Testis (tissue), 3 donors: ENCODE results near the gene C6orf136. TPM values are rescaled to one million over a fixed set of nuclear protein-coding genes. Genes with fewer than 3 reads are reported as not detected.

Source experiments
- DNase-seq: peaks from one replicate; pipeline ENCODE4 v3.0.0-alpha.2; 2019
- H3K27ac ChIP-seq, 2 donors: fragments of 200-600 bp; sonication (generic); one replicate each; pipeline ENCODE4 v1.5.1; 2019
- H3K27me3 ChIP-seq: fragments of 200-600 bp; sonication (generic); one replicate; pipeline ENCODE4 v1.5.1; 2019
- H3K36me3 ChIP-seq: fragments of 200-600 bp; sonication (generic); one replicate; pipeline ENCODE4 v1.5.1; 2017; ENCODE audit warnings: low read depth; ENCODE audit errors: missing control alignments
- H3K4me1 ChIP-seq: fragments of 200-600 bp; sonication (generic); one replicate; pipeline ENCODE4 v1.5.1; 2019
- H3K4me3 ChIP-seq, 2 donors: fragments of 200-600 bp; sonication (generic); one replicate each; pipeline ENCODE4 v1.5.1; 2017 to 2019
- H3K9me3 ChIP-seq: fragments of 200-600 bp; sonication (generic); one replicate; pipeline ENCODE4 v1.5.1; 2017
- CTCF ChIP-seq, 3 experiments: fragments of 450-650 bp in 2 of 3; fragments of 200-600 bp in 1 of 3; sonication (generic) in 1 of 3; IDR thresholded peaks; one replicate each; pipeline ENCODE4 v1.5.1; 2016 to 2019; ENCODE audit warnings: antibody characterized with exemption in 3 of 3, mild to moderate bottlenecking in 2 of 3, moderate library complexity in 1 of 3
- POLR2A ChIP-seq: fragments of 450-650 bp; IDR thresholded peaks from one replicate; pipeline ENCODE4 v1.6.1; 2017; ENCODE audit warnings: antibody characterized with exemption, mild to moderate bottlenecking, moderate library complexity
- WGBS, 2 donors: methylation state at CpG; one replicate each; pipeline ENCODE4 v1.1.5; 2018; 5-methylcytosine and 5-hydroxymethylcytosine counted together
- intact Hi-C: fragments of 100-400 bp; cut with DNase I; formaldehyde crosslinking; loops from one replicate; pipeline ENCODE4 v1.15.1; 2023; ENCODE audit warnings: low total_unique reads
- polyA plus RNA-seq: library from polyadenylated mRNA; stranded (reverse); fragments of 350-450 nt; fragmentation: Illumina TruSeq; extraction: RNeasy Lipid Tissue Mini Kit (QIAGEN cat#74804); gene quantifications from one replicate; pipeline ENCODE4 v1.2.3, GENCODE V29; 2014; ENCODE audit warnings: low read depth, low replicate concordance; ENCODE audit not compliant: insufficient read depth
- total RNA-seq, 2 donors: library from RNA; depleted of rRNA; stranded (reverse); fragments of >200 nt; gene quantifications; one replicate each; pipeline ENCODE4 v1.2.3, GENCODE V29; 2016

C6orf136 gene
- total and polyA plus RNA-seq, 3 donors from 2014 or later, result 17.8 to 26.0 (median 22.0) TPM

DNA sequence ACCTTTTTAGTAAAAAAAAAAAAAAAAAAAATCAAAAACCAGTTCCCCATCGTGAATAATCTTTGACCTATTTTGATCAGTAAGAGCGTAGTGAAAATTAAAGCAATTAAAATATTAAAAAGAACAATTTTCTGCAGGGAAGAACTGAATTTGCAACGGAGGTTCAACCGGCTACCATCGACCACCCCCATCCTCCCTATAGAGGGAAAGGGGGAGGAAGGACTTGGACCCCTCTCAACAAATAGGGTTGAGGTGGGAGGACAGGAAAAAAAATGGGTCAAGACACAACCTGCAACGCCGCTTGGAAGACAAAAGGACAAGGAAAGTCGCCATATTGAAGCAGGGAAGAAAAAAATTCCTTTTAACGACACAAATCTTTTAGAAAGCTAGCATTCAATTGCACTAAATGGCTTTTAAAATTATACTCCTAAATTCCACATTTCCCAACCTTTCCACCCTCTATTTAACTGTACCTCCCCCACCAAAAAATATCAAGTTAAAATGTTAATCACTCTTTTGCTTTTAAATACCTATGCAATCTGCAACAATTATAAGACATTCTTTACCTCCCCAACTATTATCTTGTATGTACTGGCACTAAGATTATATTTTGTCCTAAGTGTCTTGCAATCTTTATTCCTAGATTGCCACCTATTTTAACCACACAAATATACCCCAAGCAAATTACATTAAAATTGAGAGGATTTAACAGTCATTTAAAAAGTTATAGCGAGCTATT lies 31.5 kb upstream of the C6orf136 start:
- no peak for DNase-seq

DNA sequence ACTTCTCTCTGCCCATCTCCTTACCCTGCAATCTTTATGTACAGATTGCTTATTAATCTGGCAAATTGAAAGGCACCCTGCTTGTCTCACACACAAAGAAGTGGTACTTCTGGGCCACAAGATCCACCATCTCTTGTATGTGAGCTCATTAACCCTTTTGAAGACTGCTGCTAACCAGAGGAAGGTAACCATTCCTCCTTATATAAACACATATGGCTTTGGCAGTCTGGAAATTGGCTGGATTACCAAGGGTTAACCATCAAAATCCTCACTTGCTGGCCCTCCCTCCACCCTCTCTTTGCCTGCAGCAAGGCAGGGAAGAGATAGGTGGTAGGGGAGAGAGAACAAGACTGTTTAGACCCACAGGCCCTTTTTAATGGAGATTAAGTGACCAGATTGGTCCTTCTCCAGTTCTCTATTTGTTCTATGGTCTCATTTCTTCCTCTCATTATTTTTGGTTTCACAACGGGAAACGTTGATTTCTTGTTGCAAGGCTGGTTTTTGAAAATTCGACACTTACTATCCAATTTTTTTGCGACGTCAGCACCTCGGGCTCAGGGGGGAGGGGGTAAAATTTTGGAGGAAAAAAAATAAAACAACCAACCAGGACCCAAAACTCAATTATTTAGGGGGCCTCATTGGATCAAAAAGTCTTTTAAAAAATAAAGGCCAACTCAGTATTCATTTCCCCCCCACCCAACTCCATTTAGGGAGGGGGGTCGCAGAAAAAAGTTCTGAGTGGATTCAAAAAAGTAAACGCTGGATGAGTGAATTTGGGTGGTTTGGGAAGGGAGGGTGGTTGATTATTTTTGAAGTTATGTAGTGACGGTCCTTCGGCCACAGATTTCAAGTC lies 30.7 kb upstream of the C6orf136 start:
- Histone ChIP-seq H3K36me3 (no peaks in the 10 kb centered on the region), H3K27ac (peak overlapping the region; percentile 98 to 99), H3K9me3 (no peaks in the 10 kb centered on the region), H3K4me1 (peaks cover 25% of the 10 kb centered on the region), H3K4me3 (peak overlapping the region; percentile 76 to 96), H3K27me3 (no peaks in the 10 kb centered on the region)
- intact Hi-C loops, result no loop called here
- DNase-seq, result no peak
- 1% methylated on average over 10 of the region's 10 CpGs for WGBS, 2 donors
- no peak for TF ChIP-seq CTCF (IDR thresholded peaks at IDR 0.05)
- TF ChIP-seq POLR2A, result no peak

More for the DNA sequence above, 31.5 kb upstream of the C6orf136 start:
- peaks cover 30% of the 10 kb centered on the region for H3K4me1 ChIP-seq
- no peaks in the 10 kb centered on the region for H3K9me3 ChIP-seq
- TF ChIP-seq CTCF (IDR thresholded peaks at IDR 0.05) (no peak), POLR2A (no peak)
- H3K27me3 ChIP-seq, result no peaks in the 10 kb centered on the region
- no peaks in the 10 kb centered on the region for H3K36me3 ChIP-seq
- peak overlapping the region; percentile 76 to 96 for H3K4me3 ChIP-seq
- H3K27ac ChIP-seq, result peak overlapping the region; percentile 98 to 99
- intact Hi-C loops, result no loop called here
- WGBS, 2 donors, result 0 to 1% methylated on average over 10 of the region's 10 CpGs

- intact Hi-C loops, result no loop called here
- Histone ChIP-seq H3K27me3 (no peaks in the 10 kb centered on the region), H3K4me3 (peak within 1 kb of the TSS; percentile 76 to 96), H3K27ac (peak within 1 kb of the TSS; percentile 98 to 99), H3K9me3 (no peaks in the 10 kb centered on the region), H3K4me1 (peaks cover 19% of the 10 kb centered on the region), H3K36me3 (no peaks in the 10 kb centered on the region)
- DNase-seq, result peak; percentile 99
- TF ChIP-seq POLR2A, result peak; percentile 99
- TF ChIP-seq CTCF (IDR thresholded peaks at IDR 0.05), result no peak
- 0 to 1% methylated on average over 32 to 40 of the region's 40 CpGs for WGBS, 2 donors
These were observed 29.9 kb upstream of the C6orf136 start, which contains the start of gene PPP1R10 for GRCh38 chr6:30616811-30617564. TSS of gene PPP1R10 (minus strand) at chr6:30617243. CDS start at chr6:30609944, 7,299 bp downstream.

DNA sequence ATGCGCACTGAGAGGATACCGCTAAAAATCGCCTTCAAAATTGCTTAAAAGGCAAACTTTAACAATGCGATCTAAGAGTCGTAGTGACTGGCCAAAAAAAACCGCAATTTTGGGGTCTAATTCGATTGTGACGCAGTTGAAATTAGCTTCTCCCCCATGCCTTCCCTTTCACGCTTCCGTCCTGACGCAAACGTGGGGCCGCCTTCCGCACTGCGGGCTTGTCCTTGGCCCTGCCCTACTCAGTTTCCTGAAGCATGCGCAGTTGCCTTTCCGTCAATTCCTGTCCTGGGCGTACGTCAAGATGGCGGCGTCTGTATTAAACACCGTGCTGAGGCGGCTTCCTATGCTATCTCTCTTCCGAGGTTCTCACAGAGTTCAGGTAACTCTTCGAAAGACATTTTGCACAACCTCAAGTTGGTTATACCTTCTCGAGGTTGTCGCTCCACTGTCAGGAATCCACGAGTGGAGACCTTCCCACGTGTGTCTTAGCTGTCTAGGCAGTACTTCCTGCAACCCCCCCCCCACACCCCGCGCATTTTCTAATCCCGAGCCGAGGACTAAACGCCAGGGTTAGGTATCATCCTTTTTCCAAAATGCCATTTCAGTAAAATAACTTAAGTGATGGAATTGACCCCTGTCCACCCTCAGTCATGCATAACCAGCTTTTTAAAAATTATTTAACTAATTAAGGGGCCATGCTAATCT lies 29.2 kb upstream of the C6orf136 start, which contains the start of gene MRPS18B:
TSS of gene MRPS18B (plus strand) at position 276 of the 705 bp plus-strand sequence. CDS start at position 302, 26 bp downstream.
- 0 to 1% methylated on average over 34 of the region's 34 CpGs for WGBS, 2 donors
- DNase-seq, result peak; percentile 99
- peak within 1 kb of the TSS; percentile 98 to 99 for H3K27ac ChIP-seq
- peaks cover 15% of the 10 kb centered on the region for H3K4me1 ChIP-seq
- intact Hi-C loops, result no loop called here
- H3K4me3 ChIP-seq, result peak within 1 kb of the TSS; percentile 76 to 96
- H3K9me3 ChIP-seq, result no peaks in the 10 kb centered on the region
- no peak for TF ChIP-seq CTCF (IDR thresholded peaks at IDR 0.05)
- no peaks in the 10 kb centered on the region for H3K36me3 ChIP-seq
- H3K27me3 ChIP-seq, result no peaks in the 10 kb centered on the region
